ENCODE data around the gene ZC3H12A.

GRCh38 chr1:37478451-37478881, 4.1 kb downstream of the ZC3H12A start:
- TF ChIP-seq CTCF (conservative IDR thresholded peaks at IDR 0.05) (no peak), ZFX (IDR thresholded peaks at IDR 0.05) (no peak)

Data from C4-2B (cell line).